GM18873 (cell line): ENCODE data around the gene SLMAP.

ENCODE experiments used
- ATAC-seq: cut with Tn5 transposase; IDR thresholded peaks from one replicate; pipeline ENCODE4 v1.9.1; 2021; ENCODE audit warnings: mild to moderate bottlenecking, moderate library complexity, moderate number of reproducible peaks; ENCODE audit not compliant: unreplicated experiment, low FRiP score

SLMAP gene, protein sequence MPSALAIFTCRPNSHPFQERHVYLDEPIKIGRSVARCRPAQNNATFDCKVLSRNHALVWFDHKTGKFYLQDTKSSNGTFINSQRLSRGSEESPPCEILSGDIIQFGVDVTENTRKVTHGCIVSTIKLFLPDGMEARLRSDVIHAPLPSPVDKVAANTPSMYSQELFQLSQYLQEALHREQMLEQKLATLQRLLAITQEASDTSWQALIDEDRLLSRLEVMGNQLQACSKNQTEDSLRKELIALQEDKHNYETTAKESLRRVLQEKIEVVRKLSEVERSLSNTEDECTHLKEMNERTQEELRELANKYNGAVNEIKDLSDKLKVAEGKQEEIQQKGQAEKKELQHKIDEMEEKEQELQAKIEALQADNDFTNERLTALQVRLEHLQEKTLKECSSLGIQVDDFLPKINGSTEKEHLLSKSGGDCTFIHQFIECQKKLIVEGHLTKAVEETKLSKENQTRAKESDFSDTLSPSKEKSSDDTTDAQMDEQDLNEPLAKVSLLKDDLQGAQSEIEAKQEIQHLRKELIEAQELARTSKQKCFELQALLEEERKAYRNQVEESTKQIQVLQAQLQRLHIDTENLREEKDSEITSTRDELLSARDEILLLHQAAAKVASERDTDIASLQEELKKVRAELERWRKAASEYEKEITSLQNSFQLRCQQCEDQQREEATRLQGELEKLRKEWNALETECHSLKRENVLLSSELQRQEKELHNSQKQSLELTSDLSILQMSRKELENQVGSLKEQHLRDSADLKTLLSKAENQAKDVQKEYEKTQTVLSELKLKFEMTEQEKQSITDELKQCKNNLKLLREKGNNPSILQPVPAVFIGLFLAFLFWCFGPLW

DNA sequence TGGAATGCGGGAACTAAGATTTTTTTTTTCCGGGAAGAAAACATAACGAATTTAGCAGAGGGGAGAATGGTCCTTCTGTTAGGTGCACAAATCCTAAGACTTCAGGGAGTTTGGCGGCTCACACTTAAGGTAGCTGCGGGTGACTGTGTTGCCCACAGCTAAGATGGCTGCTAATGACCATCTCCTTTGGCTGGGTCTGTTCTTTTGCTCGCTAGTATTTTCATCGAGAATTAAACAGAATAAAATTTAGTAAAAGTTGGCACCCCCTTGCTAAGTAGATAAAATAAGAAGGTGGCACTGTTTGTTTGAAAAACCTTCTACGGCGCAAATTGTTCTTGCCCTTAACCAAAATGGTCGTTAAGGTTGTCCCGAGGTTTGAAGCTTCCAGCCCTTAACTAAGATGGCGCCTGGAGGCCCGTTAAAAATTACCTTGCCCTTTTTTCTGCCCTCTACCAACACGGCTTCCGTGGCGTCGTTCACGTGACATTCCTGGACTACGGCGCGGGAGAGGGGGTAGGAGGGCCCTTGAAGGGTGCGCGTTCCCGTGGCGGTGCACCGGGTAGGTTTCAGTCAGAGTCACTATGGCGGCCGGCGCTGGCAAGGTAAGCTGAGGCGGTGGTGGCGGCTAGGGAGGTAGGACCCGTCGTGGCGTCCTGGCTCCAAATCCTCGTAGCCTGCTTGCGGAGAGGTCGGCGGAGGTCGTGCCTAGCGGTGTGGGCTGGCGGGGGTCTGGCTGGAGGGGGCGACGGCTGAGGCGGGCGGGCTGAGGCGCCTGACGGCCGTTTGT is at the start of gene SLMAP:
SLMAP (plus strand) TSS at position 569 of the 787 bp plus-strand sequence. CDS start 1,343 bp downstream, outside the sequence.
- ATAC-seq: peak; percentile 88

DNA sequence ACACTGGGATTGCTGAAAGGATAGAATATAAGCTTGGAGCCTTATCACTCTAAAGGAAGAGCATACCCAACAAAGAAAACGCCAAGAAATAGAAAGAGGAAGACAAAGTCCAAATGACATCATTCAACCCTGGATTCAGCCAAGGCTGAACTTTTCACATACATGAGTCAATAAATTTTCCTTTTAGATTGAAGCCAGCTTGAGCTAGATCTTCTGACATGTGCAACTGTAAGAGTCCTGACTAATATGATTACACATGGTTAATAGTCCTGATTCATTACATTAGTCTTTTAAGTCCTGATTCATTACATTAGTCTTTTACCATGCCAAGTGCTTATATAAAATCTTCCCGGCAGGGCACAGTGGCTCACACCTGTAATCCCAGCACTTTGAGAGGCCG is 49.6 kb upstream of the SLMAP start:
- ATAC-seq: no peak

DNA sequence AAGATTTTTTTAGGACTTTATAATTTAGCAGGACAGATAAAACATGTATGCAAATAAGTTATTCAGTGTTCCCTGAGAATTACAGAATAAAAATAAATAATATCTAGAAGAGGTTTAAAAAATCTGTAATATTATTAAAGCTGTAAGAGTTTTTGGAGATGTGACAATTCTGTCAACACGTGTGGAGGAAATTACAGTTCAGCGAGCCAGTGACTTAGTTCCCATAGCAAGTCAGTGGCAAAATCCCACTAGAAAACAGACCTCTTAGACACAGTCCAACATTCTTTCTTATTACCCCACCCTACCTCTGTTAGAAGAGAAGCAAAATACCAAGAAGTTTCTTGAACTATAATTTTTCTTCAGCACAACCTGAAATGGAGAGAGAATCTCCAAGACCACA is 47.1 kb upstream of the SLMAP start:
- no peak for ATAC-seq

DNA sequence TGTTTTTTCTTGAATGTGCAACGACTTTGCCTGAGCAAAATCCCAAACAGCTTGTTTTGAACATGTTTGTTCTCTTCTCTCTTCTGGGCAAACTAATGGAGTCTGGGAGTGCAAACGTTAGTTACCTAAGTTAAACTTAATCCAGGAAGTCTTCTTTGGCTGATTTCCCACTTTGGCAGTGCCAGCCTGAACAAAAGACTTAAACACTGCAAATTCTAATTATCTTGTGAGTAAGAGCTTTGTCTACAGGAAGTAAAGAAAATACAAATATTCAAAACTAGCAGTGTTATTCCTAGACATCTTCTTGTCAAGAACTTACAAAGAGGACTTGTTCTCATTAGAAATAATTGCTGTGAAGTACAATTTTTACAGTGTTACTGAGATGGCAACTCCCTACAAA is 46.5 kb upstream of the SLMAP start:
- no peak for ATAC-seq

DNA sequence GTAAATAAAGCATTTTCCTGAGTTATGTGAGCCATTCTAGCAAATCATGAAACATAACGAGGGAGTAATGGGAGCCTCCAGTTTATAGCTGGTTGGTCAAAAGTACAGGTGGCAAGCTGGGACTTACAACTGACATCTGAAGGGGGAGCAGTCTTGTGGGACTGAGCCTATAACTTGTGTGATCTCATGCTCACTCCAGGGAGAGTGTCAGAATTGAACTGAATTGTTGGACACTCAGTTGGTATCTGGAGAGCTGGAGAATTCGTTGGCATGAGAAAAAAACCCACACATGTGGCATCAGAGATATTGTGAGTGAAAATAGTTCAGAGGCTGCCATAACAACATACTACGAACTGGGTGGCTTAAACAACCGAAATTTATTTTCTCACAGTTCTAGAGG is 40.4 kb upstream of the SLMAP start:
- ATAC-seq: no peak

DNA sequence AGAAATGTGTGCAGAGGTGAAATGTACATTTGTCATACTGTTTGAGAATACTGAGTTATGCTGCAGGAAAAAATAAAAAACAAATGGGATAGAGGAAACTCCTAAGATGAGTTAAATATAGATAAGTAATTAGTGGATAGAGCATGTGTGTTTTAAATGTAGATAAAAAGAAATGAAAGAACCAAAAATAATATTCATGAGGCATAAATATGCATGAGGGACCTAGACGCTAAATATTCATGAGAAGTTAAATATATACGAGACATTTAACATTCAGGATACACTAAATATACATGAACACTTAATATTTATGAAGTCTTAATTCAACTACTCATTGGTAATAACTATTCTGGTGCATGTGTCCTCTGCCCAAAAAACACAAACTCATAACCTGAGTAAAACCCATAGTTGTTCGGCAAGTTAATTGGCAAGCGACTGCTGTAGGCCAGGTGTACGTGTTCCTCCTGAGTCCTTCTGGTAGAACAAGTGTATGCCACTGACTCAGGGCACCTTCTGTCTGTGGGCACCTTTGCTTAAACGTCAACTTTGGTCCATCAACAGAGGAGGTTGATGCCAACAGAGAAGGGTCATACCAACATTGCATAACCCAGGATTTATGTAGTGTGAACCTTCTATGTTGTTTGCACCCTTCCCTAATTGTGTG is 38.8 kb upstream of the SLMAP start:
- ATAC-seq: no peak

DNA sequence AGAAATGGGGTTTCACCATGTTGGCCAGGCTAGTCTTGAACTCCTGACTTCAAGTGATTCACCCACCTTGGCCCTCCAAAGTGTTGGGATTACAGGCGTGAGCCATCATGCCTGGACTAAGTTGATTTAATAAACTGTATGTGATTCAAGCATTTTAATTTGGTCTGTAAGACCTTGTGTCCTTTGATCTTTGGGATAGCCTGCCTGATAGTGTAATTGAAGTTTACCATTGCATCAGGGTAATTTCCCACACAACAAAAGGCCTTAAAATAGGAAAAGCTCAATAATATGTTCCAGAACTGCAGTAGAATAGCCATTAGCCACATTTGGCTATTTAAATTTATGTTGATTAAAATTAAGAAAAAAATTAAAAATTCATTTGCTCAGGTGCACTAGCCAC is 38.0 kb upstream of the SLMAP start:
- ATAC-seq: no peak

DNA sequence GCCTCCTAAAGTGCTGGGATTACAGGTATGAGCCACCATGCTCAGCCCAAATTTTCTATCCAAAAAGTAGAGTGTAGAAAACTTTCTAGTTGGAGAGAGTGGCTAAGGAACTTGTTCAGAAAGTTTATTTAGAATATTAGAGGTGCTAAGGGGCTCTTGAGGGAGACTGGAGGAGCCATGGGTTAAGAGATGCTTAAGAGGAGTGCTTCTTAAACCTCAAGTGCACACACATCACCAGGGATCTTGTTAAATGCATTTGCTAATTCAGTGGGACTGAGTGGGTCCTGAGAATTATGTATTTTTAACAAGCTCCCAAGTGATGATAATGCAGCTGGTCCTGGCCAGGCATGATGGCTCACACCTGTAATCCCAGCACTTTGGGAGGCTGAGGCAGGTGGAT is 29.7 kb upstream of the SLMAP start:
- no peak for ATAC-seq

DNA sequence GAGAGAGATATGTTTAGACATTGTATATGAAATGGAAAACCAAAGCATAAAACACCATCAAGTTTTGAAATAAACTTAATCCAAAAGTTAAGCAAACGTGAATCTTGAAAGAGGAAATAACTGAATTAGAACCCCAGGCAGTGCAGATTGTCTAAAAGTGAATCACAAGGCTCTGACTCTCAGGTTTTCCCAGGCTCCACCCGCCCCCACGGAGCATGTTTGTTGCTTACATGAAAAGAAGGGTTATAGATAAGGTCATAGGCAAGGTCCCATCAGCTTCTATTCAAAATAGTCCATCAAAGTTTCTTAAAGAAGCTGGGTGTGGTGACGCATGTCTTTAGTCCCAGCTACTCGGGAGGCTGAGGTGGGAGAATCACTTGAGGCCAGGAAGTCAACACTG is 29.0 kb upstream of the SLMAP start:
- ATAC-seq: no peak

DNA sequence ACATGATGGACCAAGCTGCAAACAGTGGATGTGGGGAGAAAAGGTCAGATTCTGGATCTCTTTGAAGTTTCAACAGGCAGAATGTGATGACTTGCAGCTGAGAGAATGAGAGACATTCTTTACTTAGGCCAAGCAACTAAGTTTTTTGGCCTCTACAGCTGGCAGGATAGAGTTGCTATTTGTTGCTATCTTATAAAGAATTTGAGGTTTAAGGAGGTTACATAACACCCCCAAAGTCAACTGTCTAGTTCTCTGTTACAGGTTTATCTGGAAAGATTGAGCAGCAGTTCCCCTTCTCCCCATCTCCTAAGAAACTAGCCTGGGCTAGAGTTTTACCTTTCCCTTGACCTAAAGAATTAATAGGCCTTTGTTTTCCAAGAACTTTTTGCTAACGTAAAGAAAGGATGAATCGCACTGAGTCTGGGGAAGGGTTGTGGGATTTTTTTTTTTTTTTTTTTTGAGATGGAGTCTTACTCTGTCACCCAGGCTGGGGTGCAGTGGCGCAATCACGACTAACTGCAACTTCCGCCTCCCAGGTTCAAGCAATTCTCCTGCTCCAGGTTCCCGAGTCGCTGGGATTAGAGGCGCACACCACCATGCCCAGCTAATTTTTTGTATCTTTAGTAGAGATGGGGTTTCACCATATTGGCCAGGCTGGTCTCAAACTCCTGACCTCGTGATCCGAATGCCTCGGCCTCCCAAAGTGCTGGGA is 26.6 kb upstream of the SLMAP start:
- no peak for ATAC-seq

DNA sequence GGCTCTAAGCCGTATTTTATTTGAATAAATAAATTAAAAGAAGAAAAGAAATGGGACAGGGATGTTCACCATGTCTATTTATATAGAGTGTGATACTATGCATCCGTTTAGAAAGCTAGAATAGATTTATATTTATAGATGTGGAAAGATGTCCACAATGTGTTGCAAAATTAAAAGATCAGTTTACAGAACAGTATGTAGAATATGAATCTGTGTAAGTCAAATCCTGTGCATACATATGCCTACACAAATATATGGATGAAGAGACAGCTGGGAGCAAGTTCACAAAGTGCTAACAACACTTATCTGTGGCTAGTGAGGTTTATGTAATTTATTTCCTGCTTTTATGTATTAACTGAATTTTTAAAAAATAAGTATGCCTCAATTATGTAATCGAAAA is 25.4 kb upstream of the SLMAP start:
- no peak for ATAC-seq

DNA sequence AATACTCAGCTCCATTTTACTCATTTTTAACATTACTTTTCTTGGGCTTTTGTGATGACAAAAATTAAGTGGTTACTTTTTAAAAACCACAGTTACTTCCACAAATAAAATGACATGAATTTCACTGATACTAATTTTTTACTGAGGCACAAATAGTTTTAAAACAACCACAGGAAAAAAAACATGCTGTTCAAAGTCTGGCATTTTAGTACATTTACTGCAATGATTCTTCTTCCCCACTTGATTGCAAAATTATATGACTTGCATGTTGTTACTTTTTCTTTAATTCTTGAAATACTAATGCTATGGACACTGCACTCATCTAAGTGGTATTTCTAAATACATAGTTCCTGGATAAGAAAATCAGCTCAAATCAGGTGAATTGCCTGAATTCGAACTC is 24.8 kb upstream of the SLMAP start:
- ATAC-seq: no peak

DNA sequence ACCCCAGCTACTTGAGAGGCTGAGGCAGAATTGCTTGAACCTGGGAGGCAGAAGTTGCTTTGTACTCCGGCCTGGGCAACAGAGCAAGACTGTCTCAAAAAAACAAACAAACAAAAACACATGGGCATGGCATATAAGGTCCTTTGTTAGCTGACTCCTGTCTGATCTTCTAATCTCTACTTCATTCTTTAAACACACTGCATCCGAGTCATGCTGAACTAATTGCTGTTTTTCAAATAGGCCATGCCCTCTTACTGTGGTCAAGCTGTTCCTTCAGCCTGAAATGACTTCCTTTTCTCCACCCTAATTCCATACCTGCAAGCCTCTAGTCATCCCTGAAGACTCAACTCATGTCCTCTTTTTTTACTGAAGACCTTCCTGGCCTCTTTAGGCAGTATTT is 22.3 kb upstream of the SLMAP start:
- ATAC-seq: no peak

DNA sequence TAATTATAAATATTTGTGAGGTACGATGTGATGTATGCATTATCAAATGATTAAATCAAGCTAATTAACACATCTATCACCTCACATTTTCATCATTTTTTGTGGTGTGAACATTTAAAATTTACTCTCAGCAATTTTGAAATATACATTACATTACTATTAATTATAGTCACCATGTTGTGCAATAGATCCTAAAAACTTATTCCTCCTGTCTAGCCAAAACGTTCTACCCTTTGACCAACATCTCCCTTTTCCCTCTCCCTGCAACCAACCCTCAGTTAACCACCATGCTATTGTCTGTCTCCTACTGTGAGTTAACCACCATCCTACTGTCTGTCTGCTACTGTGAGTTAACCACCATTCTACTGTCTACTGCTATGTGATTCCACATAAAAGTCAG is 20.7 kb upstream of the SLMAP start:
- no peak for ATAC-seq

DNA sequence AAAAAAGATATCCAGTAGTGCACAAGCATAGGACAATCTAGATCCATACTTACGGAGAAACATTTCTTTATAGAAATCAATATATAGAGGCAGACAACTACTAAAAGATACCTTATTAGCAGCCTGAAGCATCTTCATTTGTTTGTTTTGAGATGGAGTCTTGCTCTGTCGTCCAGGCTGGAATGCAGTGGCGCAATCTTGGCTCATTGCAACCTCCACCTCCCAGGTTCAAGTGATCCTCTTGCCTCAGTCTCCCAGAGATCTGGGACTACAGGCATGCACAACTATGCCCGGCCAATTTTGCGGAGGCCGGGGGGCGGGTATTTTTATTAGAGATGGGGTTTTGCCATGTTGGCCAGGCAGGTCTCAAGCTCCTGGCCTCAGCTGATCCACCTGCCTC is 18.3 kb upstream of the SLMAP start:
- no peak for ATAC-seq

DNA sequence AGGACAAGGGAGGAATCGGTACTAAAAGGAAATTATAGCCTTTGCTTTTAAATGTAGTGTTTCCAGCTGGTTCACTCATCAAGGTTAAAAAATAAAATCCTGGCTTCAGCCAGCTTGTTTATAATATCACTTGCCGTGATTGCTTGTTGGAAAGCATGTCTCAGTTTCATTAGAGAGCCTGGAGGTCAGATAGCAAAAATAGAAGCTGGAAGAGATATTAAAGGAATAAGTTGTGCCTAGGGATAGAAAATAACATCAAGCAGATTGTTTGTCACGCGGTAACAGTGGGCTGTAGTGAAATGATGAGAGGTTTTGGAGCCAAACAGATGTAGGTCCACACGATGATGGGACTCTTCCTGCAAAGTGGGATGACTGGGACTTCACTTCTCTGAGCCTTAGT is 17.7 kb upstream of the SLMAP start:
- no peak for ATAC-seq

DNA sequence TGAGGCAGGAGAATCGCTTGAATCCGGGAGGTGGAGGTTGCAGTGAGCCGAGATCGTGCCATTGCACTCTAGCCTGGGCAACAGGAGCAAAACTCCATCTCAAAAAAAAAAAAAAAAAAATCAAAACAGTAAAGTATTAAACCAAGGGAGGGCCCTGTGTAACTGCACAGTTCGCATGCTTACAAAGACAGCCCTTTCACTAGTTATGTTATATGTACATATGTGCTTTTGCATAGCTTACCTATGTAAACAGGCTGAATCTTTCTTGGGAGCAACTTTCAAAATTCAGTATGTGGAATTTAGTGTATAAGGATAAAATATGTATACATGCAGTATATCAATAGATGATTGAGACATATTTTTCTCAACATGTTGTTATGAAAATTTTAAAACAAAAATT is 16.1 kb upstream of the SLMAP start:
- no peak for ATAC-seq

DNA sequence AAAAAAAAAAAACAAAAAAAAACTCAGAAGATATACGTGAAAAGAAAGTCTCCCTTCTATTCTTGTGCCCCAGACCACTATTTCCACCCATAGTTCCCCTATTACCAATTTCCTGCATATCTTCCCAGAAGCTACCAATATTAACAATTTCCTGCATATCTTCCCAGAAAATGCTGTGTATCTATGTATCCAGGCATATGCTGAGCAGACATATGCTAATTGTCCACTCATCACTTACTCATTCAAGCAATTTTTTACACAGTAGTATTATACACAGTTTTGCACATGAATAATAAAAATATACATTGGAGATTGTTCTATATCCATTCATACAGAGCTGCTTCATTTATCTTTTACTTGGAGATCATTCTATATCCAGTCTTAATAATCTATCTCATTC is 12.6 kb upstream of the SLMAP start:
- no peak for ATAC-seq

DNA sequence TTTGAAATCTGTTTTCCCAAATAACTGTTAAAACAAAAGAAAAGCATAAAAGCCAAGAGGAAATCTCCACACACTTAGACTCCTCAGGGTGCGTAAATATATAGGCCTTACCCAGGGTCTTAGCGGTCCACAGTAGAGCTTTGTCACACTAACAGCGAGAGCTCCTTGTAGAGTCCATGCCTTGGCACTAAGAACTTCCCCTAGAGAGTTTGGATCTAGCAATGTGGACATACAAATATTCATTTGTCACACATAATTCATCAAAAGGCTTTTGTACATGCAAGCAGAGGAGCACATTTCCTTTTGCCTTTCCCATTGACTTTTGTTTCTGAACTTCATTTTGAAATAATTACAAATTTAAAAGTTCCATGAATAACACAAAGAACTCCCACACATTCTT is 11.0 kb upstream of the SLMAP start:
- ATAC-seq: no peak
